Central memory CD8-positive, alpha-beta T cell (primary cell): ENCODE data around the gene ELP5.
A peak's percentile ranks its signal among the peaks of the same experiment; 100 is the strongest.

Experiments
- ATAC-seq: fragments of 150-1000 bp; cut with Tn5 transposase; replicated peaks from 2 replicates; pipeline ENCODE4 v1.10.0; 2022; ENCODE audit warnings: mild to moderate bottlenecking, moderate FRiP score, moderate number of reproducible peaks; ENCODE audit not compliant: poor library complexity, severe bottlenecking; ENCODE audit errors: extremely low read depth
- DNase-seq, 2 donors: peaks; one replicate each; pipeline ENCODE4 v3.0.0; 2021; ENCODE audit warnings: low spot score in 2 of 2
- H3K27ac Mint-ChIP-seq: one replicate; pipeline ENCODE4 v1.8.0; 2022; ENCODE audit warnings: low read depth, mild to moderate bottlenecking, moderate library complexity, mixed read lengths
- H3K27me3 Mint-ChIP-seq: one replicate; pipeline ENCODE4 v1.8.0; 2022; ENCODE audit warnings: mixed read lengths
- H3K36me3 Mint-ChIP-seq: one replicate; pipeline ENCODE4 v1.8.0; 2022; ENCODE audit warnings: mild to moderate bottlenecking, moderate library complexity, mixed read lengths; ENCODE audit not compliant: insufficient read depth
- H3K4me1 Mint-ChIP-seq: one replicate; pipeline ENCODE4 v1.8.0; 2022; ENCODE audit warnings: mixed read lengths
- H3K4me3 Mint-ChIP-seq: one replicate; pipeline ENCODE4 v1.8.0; 2022; ENCODE audit warnings: mild to moderate bottlenecking, moderate library complexity, mixed read lengths
- H3K9me3 Mint-ChIP-seq: one replicate; pipeline ENCODE4 v1.8.0; 2022; ENCODE audit warnings: mixed read lengths

ELP5 gene

DNA sequence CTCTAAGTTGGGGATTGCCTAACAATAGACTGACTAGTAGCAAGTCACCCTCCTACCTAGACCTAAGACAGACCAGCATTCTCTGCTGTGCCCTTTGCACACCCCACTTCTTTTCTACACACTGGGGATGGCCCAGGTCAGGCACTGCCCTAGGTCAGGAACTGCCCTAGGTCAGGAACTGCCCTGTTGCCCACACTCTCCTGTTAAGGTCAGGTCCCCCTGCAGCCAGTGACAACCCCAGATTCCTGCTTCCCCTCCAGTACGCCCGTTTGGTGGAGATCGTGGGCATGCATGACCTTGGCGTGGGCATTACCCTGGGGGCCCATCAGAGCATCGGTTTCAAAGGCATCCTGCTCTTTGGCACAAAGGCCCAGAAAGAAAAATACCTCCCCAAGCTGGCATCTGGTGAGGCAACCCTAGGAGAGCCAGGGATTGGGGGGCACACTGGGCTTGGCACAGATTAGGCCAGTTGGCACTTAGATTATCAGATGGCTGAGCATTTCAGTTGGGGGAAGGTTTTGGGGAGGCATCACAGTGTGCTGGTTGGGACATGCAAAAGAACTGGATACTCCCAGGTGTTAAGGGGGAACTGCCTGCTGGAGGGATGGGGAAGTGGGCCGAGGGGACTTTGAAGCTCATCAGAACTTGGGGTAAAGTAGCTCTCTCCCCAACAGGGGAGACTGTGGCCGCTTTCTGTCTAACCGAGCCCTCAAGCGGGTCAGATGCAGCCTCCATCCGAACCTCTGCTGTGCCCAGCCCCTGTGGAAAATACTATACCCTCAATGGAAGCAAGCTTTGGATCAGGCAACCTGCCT lies 30.5 kb upstream of the ELP5 start:
- DNase-seq (no peak), ATAC-seq (no peak)
- H3K4me1 Mint-ChIP-seq, result peaks cover 33% of the 10 kb centered on the region
- H3K36me3 Mint-ChIP-seq, result peaks cover 9% of the 10 kb centered on the region
- peak overlapping the region; percentile 95 for H3K27ac Mint-ChIP-seq
- no peaks in the 10 kb centered on the region for H3K27me3 Mint-ChIP-seq
- peak overlapping the region; percentile 98 for H3K4me3 Mint-ChIP-seq
- no peaks in the 10 kb centered on the region for H3K9me3 Mint-ChIP-seq

DNA sequence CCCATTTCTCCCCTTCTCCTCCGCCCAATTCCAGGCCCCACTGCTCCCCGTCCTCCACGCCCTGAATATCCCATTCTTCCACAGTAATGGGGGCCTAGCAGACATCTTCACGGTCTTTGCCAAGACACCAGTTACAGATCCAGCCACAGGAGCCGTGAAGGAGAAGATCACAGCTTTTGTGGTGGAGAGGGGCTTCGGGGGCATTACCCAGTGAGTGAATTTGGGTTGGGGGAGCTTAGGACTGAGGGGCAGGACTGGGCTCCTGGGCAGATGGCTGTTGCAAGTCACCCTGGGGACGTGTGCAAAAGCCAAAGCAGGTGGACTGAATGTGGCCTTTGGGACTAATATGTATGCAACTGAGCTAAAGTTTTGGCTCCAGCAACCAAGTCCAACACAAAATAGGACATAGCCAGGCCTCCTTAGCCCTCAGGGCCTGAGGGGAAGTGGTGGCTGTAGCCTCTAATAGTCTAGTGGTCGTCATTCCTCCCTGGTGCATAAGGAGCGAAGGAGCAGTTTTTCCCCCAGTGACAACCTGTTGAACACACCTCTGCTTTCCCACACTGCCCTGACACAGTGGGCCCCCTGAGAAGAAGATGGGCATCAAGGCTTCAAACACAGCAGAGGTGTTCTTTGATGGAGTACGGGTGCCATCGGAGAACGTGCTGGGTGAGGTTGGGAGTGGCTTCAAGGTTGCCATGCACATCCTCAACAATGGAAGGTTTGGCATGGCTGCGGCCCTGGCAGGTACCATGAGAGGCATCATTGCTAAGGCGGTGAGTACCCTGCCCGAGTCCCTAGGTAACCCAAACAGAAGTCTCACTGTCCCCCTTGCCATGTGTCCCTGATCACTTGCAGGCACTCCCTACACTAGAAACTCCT lies 29.7 kb upstream of the ELP5 start:
- H3K27me3 Mint-ChIP-seq, result no peaks in the 10 kb centered on the region
- DNase-seq, result no peak
- H3K9me3 Mint-ChIP-seq, result no peaks in the 10 kb centered on the region
- peaks cover 9% of the 10 kb centered on the region for H3K36me3 Mint-ChIP-seq
- peaks cover 29% of the 10 kb centered on the region for H3K4me1 Mint-ChIP-seq
- no peak for ATAC-seq
- peak overlapping the region; percentile 98 for H3K4me3 Mint-ChIP-seq
- no peak overlapping the region for H3K27ac Mint-ChIP-seq

- H3K4me1 Mint-ChIP-seq, result peaks cover 29% of the 10 kb centered on the region
- no peak overlapping the region for H3K27ac Mint-ChIP-seq
- peaks cover 6% of the 10 kb centered on the region for H3K36me3 Mint-ChIP-seq
- DNase-seq (no peak), ATAC-seq (no peak)
- no peak overlapping the region for H3K4me3 Mint-ChIP-seq
- no peaks in the 10 kb centered on the region for H3K27me3 Mint-ChIP-seq
- no peaks in the 10 kb centered on the region for H3K9me3 Mint-ChIP-seq
Observed at GRCh38 chr17:7222972-7223292, 29.1 kb upstream of the ELP5 start.

DNA sequence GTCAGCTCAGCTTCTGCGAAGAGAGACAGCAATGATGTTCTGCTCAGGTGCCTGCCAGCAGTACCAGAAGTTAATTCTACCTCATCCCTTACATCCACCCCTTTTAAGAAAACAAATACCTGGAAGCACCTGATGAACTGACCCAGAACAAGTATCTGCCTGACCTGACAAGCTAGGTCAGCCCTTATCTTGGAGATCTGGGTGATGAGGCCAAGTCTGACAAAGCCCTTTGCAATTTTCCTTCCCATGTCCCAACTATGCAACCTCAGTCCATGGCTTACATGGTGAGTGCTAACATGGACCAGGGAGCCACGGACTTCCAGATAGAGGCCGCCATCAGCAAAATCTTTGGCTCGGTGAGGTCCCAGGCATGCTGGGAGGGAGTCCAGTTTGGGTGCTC lies 28.6 kb upstream of the ELP5 start:
- Mint-ChIP-seq H3K27ac (no peak overlapping the region), H3K9me3 (no peaks in the 10 kb centered on the region), H3K36me3 (peaks cover 8% of the 10 kb centered on the region), H3K4me1 (peaks cover 29% of the 10 kb centered on the region), H3K27me3 (no peaks in the 10 kb centered on the region), H3K4me3 (no peak overlapping the region)
- ATAC-seq, result no peak
- DNase-seq, result no peak

DNA sequence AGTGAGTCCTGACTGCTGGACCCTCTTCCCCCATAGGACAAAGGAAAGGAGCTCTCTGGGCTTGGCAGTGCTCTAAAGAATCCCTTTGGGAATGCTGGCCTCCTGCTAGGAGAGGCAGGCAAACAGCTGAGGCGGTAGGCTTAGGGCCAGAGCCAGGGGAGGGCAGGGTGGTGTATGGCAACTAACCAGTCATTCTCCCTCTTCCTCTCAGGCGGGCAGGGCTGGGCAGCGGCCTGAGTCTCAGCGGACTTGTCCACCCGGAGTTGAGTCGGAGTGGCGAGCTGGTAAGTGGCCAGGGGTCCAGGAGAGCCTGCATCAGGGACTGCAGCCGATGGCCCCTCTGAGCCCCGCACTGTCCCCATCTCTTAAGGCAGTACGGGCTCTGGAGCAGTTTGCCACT lies 27.9 kb upstream of the ELP5 start:
- ATAC-seq (no peak), DNase-seq (no peak)
- no peak overlapping the region for H3K27ac Mint-ChIP-seq
- no peaks in the 10 kb centered on the region for H3K9me3 Mint-ChIP-seq
- H3K4me3 Mint-ChIP-seq, result no peak overlapping the region
- H3K4me1 Mint-ChIP-seq, result peaks cover 24% of the 10 kb centered on the region
- H3K27me3 Mint-ChIP-seq, result no peaks in the 10 kb centered on the region
- peaks cover 10% of the 10 kb centered on the region for H3K36me3 Mint-ChIP-seq

DNA sequence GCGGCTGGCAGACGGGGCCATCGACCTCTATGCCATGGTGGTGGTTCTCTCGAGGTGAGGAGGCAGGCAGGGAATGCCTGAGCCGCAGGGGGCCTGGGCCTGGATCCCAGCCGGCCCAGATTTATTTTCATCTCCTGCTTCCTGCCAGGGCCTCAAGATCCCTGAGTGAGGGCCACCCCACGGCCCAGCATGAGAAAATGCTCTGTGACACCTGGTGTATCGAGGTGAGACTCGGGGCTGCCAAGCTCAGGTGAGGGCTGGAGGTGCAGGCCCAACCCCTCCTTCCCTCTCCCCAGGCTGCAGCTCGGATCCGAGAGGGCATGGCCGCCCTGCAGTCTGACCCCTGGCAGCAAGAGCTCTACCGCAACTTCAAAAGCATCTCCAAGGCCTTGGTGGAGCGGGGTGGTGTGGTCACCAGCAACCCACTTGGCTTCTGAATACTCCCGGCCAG lies 27.3 kb upstream of the ELP5 start:
- ATAC-seq, result no peak
- no peak overlapping the region for H3K27ac Mint-ChIP-seq
- no peaks in the 10 kb centered on the region for H3K27me3 Mint-ChIP-seq
- peaks cover 10% of the 10 kb centered on the region for H3K36me3 Mint-ChIP-seq
- peaks cover 18% of the 10 kb centered on the region for H3K4me1 Mint-ChIP-seq
- H3K9me3 Mint-ChIP-seq, result no peaks in the 10 kb centered on the region
- H3K4me3 Mint-ChIP-seq, result no peak overlapping the region
- DNase-seq, result no peak

DNA sequence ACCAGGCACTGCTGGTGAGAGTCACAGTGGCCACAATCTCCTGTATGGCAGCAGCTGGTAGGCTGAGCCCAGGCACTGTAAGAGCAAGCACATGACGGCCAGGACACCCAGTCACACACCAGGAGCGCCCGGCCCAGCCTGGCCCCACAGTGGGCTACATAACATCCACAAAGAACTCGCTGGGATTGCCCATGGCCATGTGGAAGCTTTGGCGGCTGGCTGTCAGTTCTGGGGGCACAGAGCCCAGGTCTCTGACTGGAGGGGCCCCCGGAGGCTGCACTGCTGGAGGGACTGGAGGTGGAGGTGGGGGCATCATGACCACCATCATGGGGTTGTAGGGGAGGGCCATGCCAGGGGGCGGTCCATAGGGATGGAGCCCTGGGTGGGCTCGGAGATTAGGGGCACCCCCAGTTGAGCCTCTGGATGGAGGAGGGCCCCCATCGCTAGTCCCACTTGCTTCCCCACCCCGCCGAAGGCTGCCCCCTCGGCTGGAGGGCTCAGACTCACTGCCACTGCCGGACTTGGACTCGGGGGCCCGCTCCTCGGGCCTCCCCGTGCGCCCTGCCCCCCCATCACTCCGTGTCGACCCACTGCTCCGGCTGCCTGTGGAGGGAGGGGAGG lies 26.2 kb upstream of the ELP5 start:
- Mint-ChIP-seq H3K27me3 (no peaks in the 10 kb centered on the region), H3K9me3 (no peaks in the 10 kb centered on the region), H3K27ac (peak overlapping the region; percentile 41), H3K4me1 (peaks cover 11% of the 10 kb centered on the region), H3K4me3 (no peak overlapping the region), H3K36me3 (peaks cover 14% of the 10 kb centered on the region)
- ATAC-seq (no peak), DNase-seq (no peak)

DNA sequence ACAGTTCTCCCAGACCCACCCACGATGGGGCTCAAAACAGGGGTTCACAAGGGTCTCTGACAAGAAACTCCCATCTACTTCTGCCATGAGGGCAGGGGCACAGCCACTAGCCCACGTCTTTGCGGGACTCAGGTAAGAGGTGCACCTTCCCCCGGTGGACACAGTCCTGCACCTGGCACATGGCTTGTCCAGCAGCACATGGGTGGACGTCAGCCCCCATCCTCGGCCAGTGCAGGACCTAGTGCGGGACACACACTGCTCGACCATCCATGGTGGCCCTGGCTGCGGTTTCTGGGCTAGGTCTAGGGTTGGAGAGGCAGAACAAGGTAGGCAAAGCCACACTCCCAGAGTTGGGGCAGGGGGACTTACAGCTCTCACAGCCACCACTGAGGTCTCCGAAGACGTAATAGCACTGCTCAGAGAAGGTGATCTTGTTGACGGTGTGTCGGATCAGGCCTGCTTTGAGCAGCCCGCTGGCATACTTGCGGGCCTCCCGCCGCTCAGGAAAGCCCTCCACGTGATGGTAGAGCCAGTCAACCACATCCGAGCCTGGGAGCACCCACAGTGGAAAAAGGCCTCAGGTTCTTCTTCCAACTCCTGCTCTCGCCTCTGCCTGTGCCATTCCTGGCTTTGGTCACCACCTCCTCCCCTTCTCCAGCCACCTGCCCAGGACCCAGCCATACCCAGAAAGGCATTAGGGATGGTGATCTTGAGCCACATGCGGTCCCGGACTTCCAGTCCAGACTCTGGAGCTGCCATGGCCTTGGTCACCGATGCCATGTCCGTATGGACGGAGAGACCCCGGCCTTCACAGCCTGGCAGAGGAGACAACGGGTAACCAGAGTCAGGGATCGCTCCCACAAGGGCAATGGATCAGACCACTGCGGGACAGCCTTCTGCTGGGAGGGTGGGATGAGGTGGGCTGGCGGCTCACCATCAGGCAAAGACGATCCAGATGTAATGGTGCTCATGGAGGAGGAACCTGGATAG lies 25.0 kb upstream of the ELP5 start:
- no peak overlapping the region for H3K4me3 Mint-ChIP-seq
- H3K27ac Mint-ChIP-seq, result peak overlapping the region; percentile 41
- no peaks in the 10 kb centered on the region for H3K9me3 Mint-ChIP-seq
- no peaks in the 10 kb centered on the region for H3K27me3 Mint-ChIP-seq
- H3K4me1 Mint-ChIP-seq, result peaks cover 10% of the 10 kb centered on the region
- ATAC-seq (no peak), DNase-seq (no peak)
- peaks cover 13% of the 10 kb centered on the region for H3K36me3 Mint-ChIP-seq

- no peak for ATAC-seq
- no peak overlapping the region for H3K27ac Mint-ChIP-seq
- H3K9me3 Mint-ChIP-seq, result no peaks in the 10 kb centered on the region
- peaks cover 27% of the 10 kb centered on the region for H3K4me1 Mint-ChIP-seq
- no peaks in the 10 kb centered on the region for H3K27me3 Mint-ChIP-seq
- no peak for DNase-seq
- H3K4me3 Mint-ChIP-seq, result no peak overlapping the region
- peaks cover 13% of the 10 kb centered on the region for H3K36me3 Mint-ChIP-seq
Observed at GRCh38 chr17:7228920-7229319, 23.1 kb upstream of the ELP5 start.

DNA sequence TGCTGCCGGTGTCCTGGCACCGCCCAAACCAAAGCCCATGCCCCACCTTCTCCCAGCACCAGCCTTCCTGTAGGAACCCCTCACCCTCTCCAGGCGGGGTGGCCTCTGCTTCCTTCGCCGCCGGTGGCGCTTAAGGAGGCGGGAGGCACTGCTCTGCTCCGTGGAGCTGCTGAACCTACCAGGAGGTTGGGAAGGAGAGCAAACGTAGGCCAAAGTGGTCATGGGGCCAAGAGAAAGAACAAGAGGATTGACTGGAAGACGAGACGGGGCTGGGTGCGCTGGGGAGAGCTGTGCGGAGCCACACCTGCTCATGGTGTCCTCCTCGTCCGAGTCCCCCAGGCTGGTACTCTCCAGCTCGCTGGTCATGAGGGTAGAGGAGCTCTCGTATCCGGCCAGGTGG lies 22.5 kb upstream of the ELP5 start:
- no peak overlapping the region for H3K27ac Mint-ChIP-seq
- H3K4me1 Mint-ChIP-seq, result peaks cover 33% of the 10 kb centered on the region
- no peaks in the 10 kb centered on the region for H3K27me3 Mint-ChIP-seq
- ATAC-seq (no peak), DNase-seq (no peak)
- peaks cover 17% of the 10 kb centered on the region for H3K36me3 Mint-ChIP-seq
- no peak overlapping the region for H3K4me3 Mint-ChIP-seq
- no peaks in the 10 kb centered on the region for H3K9me3 Mint-ChIP-seq

DNA sequence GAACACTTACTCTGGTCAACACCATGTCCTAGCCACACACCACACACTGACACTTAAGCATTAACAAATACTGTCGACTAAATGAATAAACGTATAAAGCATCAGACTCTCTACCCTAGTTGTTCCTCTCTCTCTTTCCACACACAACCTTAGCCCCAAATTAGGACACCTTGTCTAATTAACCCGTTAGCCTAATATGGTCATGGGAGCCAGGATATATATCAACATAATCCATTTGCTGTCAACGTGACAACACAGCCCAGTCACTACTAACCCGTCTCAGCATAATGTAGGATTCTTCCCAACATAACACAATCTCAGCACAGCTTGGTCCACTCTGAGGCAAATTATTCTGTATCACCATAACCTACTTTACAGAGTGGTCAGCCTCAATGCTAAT lies 19.9 kb upstream of the ELP5 start:
- H3K4me1 Mint-ChIP-seq, result peaks cover 54% of the 10 kb centered on the region
- peaks cover 26% of the 10 kb centered on the region for H3K36me3 Mint-ChIP-seq
- DNase-seq (no peak), ATAC-seq (no peak)
- no peaks in the 10 kb centered on the region for H3K27me3 Mint-ChIP-seq
- no peaks in the 10 kb centered on the region for H3K9me3 Mint-ChIP-seq
- H3K27ac Mint-ChIP-seq, result no peak overlapping the region
- H3K4me3 Mint-ChIP-seq, result peak overlapping the region; percentile 88

- no peaks in the 10 kb centered on the region for H3K9me3 Mint-ChIP-seq
- H3K27ac Mint-ChIP-seq, result peak overlapping the region; percentile 89
- DNase-seq (no peak), ATAC-seq (no peak)
- no peaks in the 10 kb centered on the region for H3K27me3 Mint-ChIP-seq
- H3K4me1 Mint-ChIP-seq, result peaks cover 59% of the 10 kb centered on the region
- peak overlapping the region; percentile 88 for H3K4me3 Mint-ChIP-seq
- H3K36me3 Mint-ChIP-seq, result peaks cover 25% of the 10 kb centered on the region
Observed at GRCh38 chr17:7233701-7234082, 18.3 kb upstream of the ELP5 start.
